Caco-2 (cell line): ENCODE measurements around the gene POU3F3. TPM values are rescaled to one million over a fixed set of nuclear protein-coding genes. Genes with fewer than 3 reads are reported as not detected.

Source experiments
- BruUV-seq: library from RNA; stranded (reverse); fragments of 400-500 nt; replicated peaks from 2 replicates; lab custom pipeline; 2021; lab: Mats Ljungman, UMichigan
- CTCF ChIA-PET: fragments of 300-600 bp; sonication (Branson Sonifier 250); formaldehyde crosslinking; loops from one replicate; lab custom pipeline; 2022; ENCODE audit warnings: antibody characterized with exemption; lab: Charles Lee
- POLR2A ChIA-PET: fragments of 300-600 bp; sonication (Branson Sonifier 250); formaldehyde crosslinking; loops from one replicate; lab custom pipeline; 2022; ENCODE audit warnings: antibody characterized with exemption; lab: Charles Lee
- DNase-seq, 2 experiments: peaks; one replicate each; pipeline versions ENCODE4 v3.0.0 to v3.0.0-alpha.2; 2020 to 2022
- H3K27me3 ChIP-seq: replicated peaks from 2 replicates; pipeline ENCODE4 v1.6.0; 2011; ENCODE audit warnings: low read length; ENCODE audit not compliant: control insufficient read depth, insufficient read depth
- H3K36me3 ChIP-seq: 2 replicates; pipeline ENCODE4 v1.5.1; 2011; ENCODE audit warnings: low read length; ENCODE audit not compliant: control insufficient read depth, insufficient read depth
- H3K4me1 ChIP-seq: fragments of 250-450 bp; sonication (Bioruptor Pico); 2 replicates; pipeline ENCODE4 v1.5.1; 2020; ENCODE audit warnings: mild to moderate bottlenecking
- H3K4me3 ChIP-seq: 2 replicates; pipeline ENCODE4 v1.5.1; 2011; ENCODE audit warnings: low read depth, mild to moderate bottlenecking, control low read depth, low read length
- H3K9me3 ChIP-seq: fragments of 250-450 bp; sonication (Bioruptor Pico); 2 replicates; pipeline ENCODE4 v1.5.1; 2020; ENCODE audit warnings: mild to moderate bottlenecking, moderate library complexity
- H3K27ac Mint-ChIP-seq: one replicate; pipeline ENCODE4 v1.8.0; 2022; ENCODE audit warnings: mixed read lengths; ENCODE audit not compliant: unreplicated experiment
- H3K27me3 Mint-ChIP-seq: one replicate; pipeline ENCODE4 v1.8.0; 2022; ENCODE audit warnings: mixed read lengths; ENCODE audit not compliant: insufficient read depth, unreplicated experiment
- H3K36me3 Mint-ChIP-seq: one replicate; pipeline ENCODE4 v1.8.0; 2022; ENCODE audit warnings: mild to moderate bottlenecking, mixed read lengths; ENCODE audit not compliant: insufficient read depth, unreplicated experiment
- H3K4me1 Mint-ChIP-seq: one replicate; pipeline ENCODE4 v1.8.0; 2022; ENCODE audit warnings: low read depth, mixed read lengths; ENCODE audit not compliant: unreplicated experiment
- H3K4me3 Mint-ChIP-seq: one replicate; pipeline ENCODE4 v1.8.0; 2022; ENCODE audit warnings: mild to moderate bottlenecking, moderate library complexity, mixed read lengths; ENCODE audit not compliant: unreplicated experiment
- H3K9me3 Mint-ChIP-seq: one replicate; pipeline ENCODE4 v1.8.0; 2022; ENCODE audit warnings: mixed read lengths; ENCODE audit not compliant: unreplicated experiment
- intact Hi-C: fragments of 100-400 bp; cut with micrococcal nuclease; formaldehyde crosslinking; loops from one replicate; pipeline ENCODE4 v1.10.0; 2022; ENCODE audit not compliant: unreplicated experiment
- total RNA-seq: library from RNA; stranded (reverse); gene quantifications from 2 replicates; pipeline ENCODE4 v1.2.3, GENCODE V29; 2022
- TF ChIP-seq, protein P1 (sequence below), 2 experiments: fragments of 200-600 bp in 1 of 2; IDR thresholded peaks; 1 replicate in 1 of 2; 2 replicates in 1 of 2; pipeline versions ENCODE4 v1.5.1 to v1.8.0; 2011 to 2022; ENCODE audit warnings: antibody characterized with exemption in 1 of 2, control low read depth in 1 of 2, inconsistent platforms in 1 of 2, low read depth in 1 of 2, low read length in 1 of 2, mild to moderate bottlenecking in 1 of 2, moderate library complexity in 1 of 2; ENCODE audit not compliant: insufficient read depth in 1 of 2, severe bottlenecking in 1 of 2, unreplicated experiment in 1 of 2

The POU3F3 gene
- total RNA-seq, 1 experiment from 2014 or later: not detected

DNA sequence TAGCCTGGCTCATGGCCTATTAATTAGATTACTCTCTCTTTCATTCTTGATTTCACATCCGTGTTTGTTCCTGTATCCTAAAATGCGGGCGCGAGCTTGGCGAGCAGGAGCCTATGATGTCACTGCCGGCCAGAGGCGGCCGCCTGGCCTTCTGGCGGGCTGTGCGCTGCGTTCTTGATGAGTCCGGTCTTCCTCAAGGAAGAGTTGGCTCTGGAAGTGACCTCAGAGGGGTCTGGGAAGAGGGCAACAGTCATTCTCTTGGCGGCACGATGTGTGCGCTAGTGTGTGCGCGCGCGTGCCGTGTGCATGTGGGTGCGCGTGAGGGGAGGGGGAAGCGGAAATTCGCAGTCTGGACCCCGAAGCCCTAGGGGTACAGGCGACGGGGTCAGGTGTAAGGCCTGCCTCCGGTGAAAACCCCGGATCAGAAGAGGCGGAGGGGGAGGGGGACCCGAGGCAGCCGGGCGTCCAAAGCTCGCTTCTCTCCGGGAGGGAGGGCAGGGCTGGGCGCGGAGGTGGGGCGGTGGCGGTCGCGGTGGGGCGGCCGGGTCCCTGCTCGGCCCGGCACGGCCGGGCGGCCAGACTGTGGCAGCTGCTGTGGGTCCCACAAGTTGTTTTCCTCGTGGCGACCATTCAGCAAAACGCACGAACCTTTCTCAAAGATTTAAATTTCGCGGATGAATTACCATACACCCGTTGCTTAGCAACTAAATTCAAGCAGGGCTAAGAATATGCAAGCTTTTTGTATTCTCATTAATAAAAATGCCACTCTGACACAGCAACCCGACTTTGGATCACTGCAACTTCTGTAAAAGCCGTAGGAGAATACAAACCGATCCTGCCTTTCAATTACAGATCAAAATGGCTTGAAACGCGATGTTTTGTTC is 8.4 kb downstream of the POU3F3 start:
- ChIA-PET CTCF (no interaction called here), POLR2A (interaction anchor here (0.6 kb wide), 1 partner anchor 192 kb away, joined by 3 read pairs; no protein-coding TSS in a partner anchor)
- Mint-ChIP-seq H3K9me3 (no peaks in the 10 kb centered on the region), H3K4me3 (peak overlapping the region; percentile 46), H3K36me3 (no peaks in the 10 kb centered on the region), H3K27ac (no peak overlapping the region), H3K4me1 (no peaks in the 10 kb centered on the region), H3K27me3 (peaks cover 50% of the 10 kb centered on the region)
- intact Hi-C loops: no loop called here
- no peaks in the 10 kb centered on the region for H3K36me3 ChIP-seq
- no peak overlapping the region for H3K4me3 ChIP-seq
- H3K9me3 ChIP-seq: no peaks in the 10 kb centered on the region
- no peaks in the 10 kb centered on the region for H3K4me1 ChIP-seq
- TF ChIP-seq, protein P1, sequence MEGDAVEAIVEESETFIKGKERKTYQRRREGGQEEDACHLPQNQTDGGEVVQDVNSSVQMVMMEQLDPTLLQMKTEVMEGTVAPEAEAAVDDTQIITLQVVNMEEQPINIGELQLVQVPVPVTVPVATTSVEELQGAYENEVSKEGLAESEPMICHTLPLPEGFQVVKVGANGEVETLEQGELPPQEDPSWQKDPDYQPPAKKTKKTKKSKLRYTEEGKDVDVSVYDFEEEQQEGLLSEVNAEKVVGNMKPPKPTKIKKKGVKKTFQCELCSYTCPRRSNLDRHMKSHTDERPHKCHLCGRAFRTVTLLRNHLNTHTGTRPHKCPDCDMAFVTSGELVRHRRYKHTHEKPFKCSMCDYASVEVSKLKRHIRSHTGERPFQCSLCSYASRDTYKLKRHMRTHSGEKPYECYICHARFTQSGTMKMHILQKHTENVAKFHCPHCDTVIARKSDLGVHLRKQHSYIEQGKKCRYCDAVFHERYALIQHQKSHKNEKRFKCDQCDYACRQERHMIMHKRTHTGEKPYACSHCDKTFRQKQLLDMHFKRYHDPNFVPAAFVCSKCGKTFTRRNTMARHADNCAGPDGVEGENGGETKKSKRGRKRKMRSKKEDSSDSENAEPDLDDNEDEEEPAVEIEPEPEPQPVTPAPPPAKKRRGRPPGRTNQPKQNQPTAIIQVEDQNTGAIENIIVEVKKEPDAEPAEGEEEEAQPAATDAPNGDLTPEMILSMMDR (IDR thresholded peaks at IDR 0.05; ENCODE audit: insufficient read depth in 1 of 2, low read depth in 1 of 2, low read length in 1 of 2, severe bottlenecking in 1 of 2, unreplicated experiment in 1 of 2): no peak
- no peak for DNase-seq
- H3K27me3 ChIP-seq: no peaks in the 10 kb centered on the region; the same call in none of the 2 replicates
- no TSS peak for BruUV-seq

DNA sequence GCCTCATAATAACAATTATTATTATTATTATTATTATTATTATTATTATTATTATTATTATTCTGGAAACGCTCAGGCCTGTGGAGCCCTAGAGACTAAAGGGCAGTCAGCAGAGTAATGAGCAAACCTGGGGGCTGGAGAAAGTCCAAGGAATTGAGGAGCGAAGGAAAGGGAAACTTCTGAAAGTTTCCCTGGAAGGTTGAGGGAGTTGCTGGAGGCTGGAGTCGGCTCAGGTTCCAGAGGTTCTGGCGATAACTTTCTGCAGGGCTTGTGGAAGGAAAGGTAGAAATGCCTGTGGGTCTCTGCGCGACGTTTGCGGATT is 9.2 kb downstream of the POU3F3 start:
- POLR2A ChIA-PET: no interaction called here
- Histone ChIP-seq H3K36me3 (no peaks in the 10 kb centered on the region), H3K4me3 (no peak overlapping the region), H3K9me3 (no peaks in the 10 kb centered on the region), H3K27me3 (no peaks in the 10 kb centered on the region; the same call in none of the 2 replicates), H3K4me1 (no peaks in the 10 kb centered on the region)
- Mint-ChIP-seq H3K4me3 (no peak overlapping the region), H3K27ac (no peak overlapping the region), H3K4me1 (no peaks in the 10 kb centered on the region), H3K9me3 (no peaks in the 10 kb centered on the region), H3K36me3 (no peaks in the 10 kb centered on the region), H3K27me3 (peaks cover 50% of the 10 kb centered on the region)
- intact Hi-C loops: no loop called here
- TF ChIP-seq, protein P1 (IDR thresholded peaks at IDR 0.05; ENCODE audit: insufficient read depth in 1 of 2, low read depth in 1 of 2, low read length in 1 of 2, severe bottlenecking in 1 of 2, unreplicated experiment in 1 of 2): no peak
- DNase-seq: no peak
- CTCF ChIA-PET: no interaction called here
- BruUV-seq: no TSS peak

DNA sequence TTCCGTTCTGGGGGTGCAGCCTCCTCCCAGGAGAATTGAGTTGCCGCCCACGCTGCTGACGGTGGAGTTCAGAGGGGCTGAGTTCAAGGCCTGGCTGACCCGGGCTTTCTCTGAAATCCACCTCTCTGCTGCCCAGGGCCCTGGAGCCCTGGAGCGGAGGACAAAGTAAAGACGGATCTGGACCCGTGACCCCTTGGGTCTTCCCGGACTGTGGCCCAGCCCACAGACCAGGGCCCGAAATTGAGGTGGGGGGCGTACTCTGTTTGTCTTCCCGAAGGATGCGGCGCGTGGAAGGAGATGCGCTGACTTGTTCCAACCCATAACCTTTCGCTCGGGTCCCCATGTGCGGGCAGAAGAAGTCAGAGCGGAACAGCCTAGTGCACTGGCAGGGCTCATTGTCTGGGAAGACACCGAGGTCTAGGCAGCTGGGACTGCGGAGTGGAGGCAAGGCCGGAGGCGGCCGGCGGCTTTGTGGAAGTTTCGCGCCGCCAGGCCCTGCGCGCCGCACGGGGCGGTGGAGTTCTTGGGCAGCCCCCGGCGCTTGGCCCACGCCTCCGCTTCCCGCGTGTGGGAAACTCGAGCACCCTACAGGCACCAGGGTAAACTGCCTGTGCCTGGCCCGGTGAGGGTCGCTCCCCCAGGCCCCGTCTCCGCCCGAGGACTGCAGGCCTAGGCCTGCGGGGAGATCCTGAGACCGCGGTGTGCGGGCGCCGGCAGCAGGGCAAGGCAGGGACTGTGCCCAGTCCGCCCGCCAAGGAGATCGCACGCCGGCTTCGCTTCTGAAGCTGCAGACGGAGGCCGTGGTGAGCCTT is 9.8 kb downstream of the POU3F3 start:
- intact Hi-C loops: no loop called here
- Mint-ChIP-seq H3K36me3 (no peaks in the 10 kb centered on the region), H3K9me3 (no peaks in the 10 kb centered on the region), H3K27me3 (peaks cover 47% of the 10 kb centered on the region), H3K4me1 (no peaks in the 10 kb centered on the region), H3K27ac (no peak overlapping the region), H3K4me3 (no peak overlapping the region)
- no peak for DNase-seq
- no peaks in the 10 kb centered on the region; the same call in none of the 2 replicates for H3K27me3 ChIP-seq
- TF ChIP-seq, protein P1 (IDR thresholded peaks at IDR 0.05; ENCODE audit: insufficient read depth in 1 of 2, low read depth in 1 of 2, low read length in 1 of 2, severe bottlenecking in 1 of 2, unreplicated experiment in 1 of 2): no peak
- BruUV-seq: no TSS peak
- no peak overlapping the region for H3K4me3 ChIP-seq
- CTCF ChIA-PET: no interaction called here
- POLR2A ChIA-PET: no interaction called here
- H3K9me3 ChIP-seq: no peaks in the 10 kb centered on the region
- H3K4me1 ChIP-seq: no peaks in the 10 kb centered on the region
- no peaks in the 10 kb centered on the region for H3K36me3 ChIP-seq
